GM21723 (cell line): ENCODE measurements around the gene ZBTB7A.

Experiments
- ATAC-seq: cut with Tn5 transposase; IDR thresholded peaks from one replicate; pipeline ENCODE4 v1.9.1; 2021; ENCODE audit warnings: mild to moderate bottlenecking, moderate library complexity; ENCODE audit not compliant: unreplicated experiment

ZBTB7A gene

GRCh38 chr19:4057931-4058692, 8.6 kb downstream of the ZBTB7A start:
- ATAC-seq = no peak

GRCh38 chr19:4055209-4055552, 11.5 kb downstream of the ZBTB7A start:
- no peak for ATAC-seq

- no peak for ATAC-seq
These were observed 12.1 kb downstream of the ZBTB7A start for GRCh38 chr19:4054441-4055208.

- no peak for ATAC-seq
These were observed 13.0 kb downstream of the ZBTB7A start for GRCh38 chr19:4053423-4054324.

GRCh38 chr19:4052993-4053422, 13.7 kb downstream of the ZBTB7A start:
- no peak for ATAC-seq

GRCh38 chr19:4052114-4052992, 14.3 kb downstream of the ZBTB7A start:
- ATAC-seq = no peak

- ATAC-seq = no peak
These were observed 15.3 kb downstream of the ZBTB7A start for GRCh38 chr19:4051175-4052101.

- no peak for ATAC-seq
These were observed 17.3 kb downstream of the ZBTB7A start for GRCh38 chr19:4049432-4049831.

GRCh38 chr19:4046946-4047683, 19.6 kb downstream of the ZBTB7A start:
- no peak for ATAC-seq

GRCh38 chr19:4046362-4046691, 20.4 kb downstream of the ZBTB7A start:
- ATAC-seq = no peak

GRCh38 chr19:4045597-4046361, 20.9 kb downstream of the ZBTB7A start:
- ATAC-seq = no peak

GRCh38 chr19:4044990-4045465, 21.7 kb downstream of the ZBTB7A start:
- ATAC-seq = no peak

GRCh38 chr19:4043966-4044715, 22.6 kb downstream of the ZBTB7A start:
- no peak for ATAC-seq

- no peak for ATAC-seq
These were observed 23.3 kb downstream of the ZBTB7A start for GRCh38 chr19:4043401-4043800.

GRCh38 chr19:4042731-4043082, 24.0 kb downstream of the ZBTB7A start:
- no peak for ATAC-seq

GRCh38 chr19:4042064-4042730, 24.5 kb downstream of the ZBTB7A start:
- no peak for ATAC-seq
